ENCODE data around the gene CARD16.
"Not testable (repeated sequence)": the region's sequence is repeated elsewhere in the genome, so short reads cannot be mapped to it uniquely, and the experiment has no call there.

The CARD16 gene

GRCh38 chr11:105051559-105051958 lies 6.4 kb upstream of the CARD16 start:
- no peak for DNase-seq (ENCODE audit: low read depth in 1 of 2, low spot score in 1 of 2)

GRCh38 chr11:105049481-105049880 lies 4.3 kb upstream of the CARD16 start:
- no peak for DNase-seq (ENCODE audit: low read depth in 1 of 2, low spot score in 1 of 2)

- no peak for DNase-seq (ENCODE audit: low read depth in 1 of 2, low spot score in 1 of 2)
Measured at GRCh38 chr11:105046898-105047579, 1.9 kb upstream of the CARD16 start.

GRCh38 chr11:105045676-105046296 lies 651 bp upstream of the CARD16 start:
- DNase-seq (ENCODE audit: low read depth in 1 of 2, low spot score in 1 of 2): no peak

GRCh38 chr11:105042178-105042577 lies 3.0 kb downstream of the CARD16 start:
- DNase-seq (ENCODE audit: low read depth in 1 of 2, low spot score in 1 of 2): no peak

- DNase-seq (ENCODE audit: low read depth in 1 of 2, low spot score in 1 of 2): no peak
Measured at GRCh38 chr11:105040703-105041102, 4.4 kb downstream of the CARD16 start.

DNA sequence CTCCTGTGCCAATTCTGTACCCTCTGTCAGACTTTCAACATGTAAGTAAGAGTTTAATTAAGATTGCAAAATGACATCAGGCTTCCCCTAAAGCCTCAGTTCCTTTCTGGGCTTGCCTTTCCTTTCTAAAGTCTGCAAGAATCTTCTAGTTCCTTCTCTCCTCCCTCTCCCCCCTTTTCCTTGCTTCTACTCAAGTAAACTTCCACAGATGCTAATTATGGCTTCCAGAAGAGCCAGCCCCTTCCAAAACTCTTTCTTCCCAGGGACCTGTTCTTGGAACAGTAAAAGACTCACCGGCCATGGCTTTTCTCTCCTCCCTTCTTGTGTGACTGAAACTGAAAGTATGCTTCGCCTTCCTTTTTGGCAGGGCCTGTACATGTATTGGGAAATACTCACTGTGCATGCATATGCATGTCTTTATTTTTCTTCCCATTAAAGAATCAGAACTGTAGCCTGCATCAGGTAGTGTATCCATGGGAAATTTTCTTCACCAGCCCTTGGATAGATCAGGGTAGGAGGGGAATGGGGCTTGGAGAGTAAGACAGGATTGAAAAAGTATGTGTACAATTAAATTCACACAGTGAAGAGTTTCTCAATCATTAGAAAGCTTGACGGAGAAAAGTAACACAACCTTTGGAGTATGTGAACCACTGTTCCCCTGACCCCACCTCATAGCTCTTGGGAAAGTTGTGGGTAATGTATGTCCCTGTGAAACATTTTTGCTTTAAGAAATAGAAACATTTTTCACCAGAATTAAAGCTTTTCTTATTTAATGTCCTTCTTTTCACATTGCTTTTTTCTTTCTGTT lies 10.1 kb downstream of the CARD16 start, which contains the start of gene CASP1:
Gene CASP1 (minus strand): TSS at position 332 of the 808 bp plus-strand sequence. CDS start 31 bp downstream, at position 301.
- DNase-seq (ENCODE audit: low read depth in 1 of 2, low spot score in 1 of 2): peak in 1 of 2 donors; percentile 32

- not testable (repeated sequence) for DNase-seq (ENCODE audit: low read depth in 1 of 2, low spot score in 1 of 2)
Measured at GRCh38 chr11:105034388-105034787, 10.7 kb downstream of the CARD16 start.

DNA sequence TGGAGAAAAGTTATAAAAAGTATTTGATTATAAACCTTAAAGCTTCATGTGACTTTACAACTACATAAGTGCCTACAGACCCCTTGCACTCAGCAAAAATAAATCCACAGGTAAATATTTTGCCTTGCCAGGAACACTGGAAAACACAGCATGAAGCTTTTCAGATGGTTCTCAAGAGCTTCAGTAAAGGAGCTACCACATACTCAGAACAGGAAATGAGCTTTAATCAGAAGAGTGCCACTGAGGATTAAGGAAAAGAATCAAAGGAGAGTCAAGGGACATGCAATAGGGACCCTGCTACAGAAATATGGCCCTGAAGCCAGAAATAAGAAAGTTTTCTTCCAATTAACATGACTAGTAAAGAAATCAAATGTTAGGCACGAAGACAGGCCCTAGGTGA lies 11.4 kb downstream of the CARD16 start:
- no peak for DNase-seq (ENCODE audit: low read depth in 1 of 2, low spot score in 1 of 2)

GRCh38 chr11:105033343-105033742 lies 11.8 kb downstream of the CARD16 start:
- DNase-seq (ENCODE audit: low read depth in 1 of 2, low spot score in 1 of 2): no peak

DNA sequence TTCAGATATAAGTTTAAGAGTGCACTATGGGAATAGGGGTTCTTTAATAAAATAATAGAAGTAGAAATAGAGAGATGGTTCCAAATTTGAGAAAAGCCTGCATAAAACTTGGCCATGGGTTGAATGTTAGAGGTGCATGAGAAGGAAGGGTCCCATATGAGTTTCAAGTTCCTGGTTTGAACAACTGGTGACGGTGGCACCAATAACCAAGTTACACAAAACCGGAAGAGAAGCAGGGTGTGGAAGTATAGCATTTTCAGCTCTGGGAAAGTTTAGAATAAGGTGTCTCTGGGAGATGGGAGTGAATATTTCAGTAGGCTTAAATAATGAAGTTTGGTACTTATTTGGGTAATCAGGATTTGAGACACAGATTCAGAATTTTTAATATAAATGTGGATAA lies 12.6 kb downstream of the CARD16 start:
- no peak for DNase-seq (ENCODE audit: low read depth in 1 of 2, low spot score in 1 of 2)

DNA sequence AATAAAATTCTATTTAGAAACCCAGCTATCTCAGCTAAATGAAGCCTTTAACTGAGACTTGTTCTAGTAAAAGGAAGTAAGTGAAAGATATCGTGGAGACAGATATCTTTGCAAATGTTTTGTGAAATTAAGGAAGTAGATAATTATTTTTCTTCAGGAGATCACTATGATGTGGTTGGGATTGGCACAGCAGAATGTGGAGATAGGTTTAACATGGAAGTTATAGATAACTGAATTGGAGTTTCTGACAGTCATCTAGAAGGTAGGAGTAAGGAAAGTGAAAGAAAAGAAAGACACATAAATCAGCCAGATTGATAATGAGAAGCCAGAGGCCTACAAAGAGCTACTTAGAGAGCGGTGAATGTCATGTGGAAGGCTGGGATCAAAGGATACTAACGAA lies 17.5 kb downstream of the CARD16 start:
- DNase-seq (ENCODE audit: low read depth in 1 of 2, low spot score in 1 of 2): no peak

DNA sequence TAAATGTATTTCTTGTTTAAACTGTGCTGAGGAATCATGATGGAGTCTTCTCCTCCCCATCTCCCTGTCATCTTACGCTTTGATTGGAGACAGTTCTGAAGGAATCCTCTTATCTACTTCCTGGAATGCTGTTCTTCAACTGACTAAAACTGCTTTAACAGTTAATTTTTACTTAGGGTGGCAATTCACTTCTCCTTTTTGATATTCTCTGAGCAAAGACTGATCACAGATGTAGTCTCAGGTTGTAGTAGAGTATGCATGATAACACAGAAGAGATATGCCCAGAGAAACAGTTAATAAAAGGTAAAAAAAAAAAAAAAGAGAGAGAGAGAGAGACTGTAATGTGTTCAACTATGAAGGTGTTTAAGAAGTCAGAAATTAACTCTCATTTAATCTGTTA lies 20.7 kb downstream of the CARD16 start:
- no peak for DNase-seq (ENCODE audit: low read depth in 1 of 2, low spot score in 1 of 2)

DNA sequence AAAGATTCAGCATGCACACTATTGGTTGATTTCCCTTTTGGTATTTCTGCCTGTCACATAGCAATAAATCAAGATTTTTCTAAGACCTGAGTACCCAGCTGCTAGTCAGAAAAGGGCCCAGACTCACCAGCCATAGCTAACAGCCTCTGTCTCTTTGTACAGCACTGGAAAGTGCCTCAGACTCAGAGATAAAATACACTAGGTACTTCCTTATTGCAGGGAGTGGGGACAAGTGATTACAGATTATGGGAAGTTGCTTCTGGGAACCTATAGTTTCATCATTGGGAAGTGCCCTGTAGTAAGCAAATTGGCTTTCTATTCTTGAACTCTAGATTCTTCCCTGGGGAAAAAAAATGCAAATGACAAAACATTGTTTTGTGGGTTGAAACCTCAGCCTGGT lies 22.1 kb downstream of the CARD16 start, which contains the start of gene CASP5:
Gene CASP5 (minus strand): TSS at position 166 of the 400 bp plus-strand sequence. CDS start 32 bp downstream, at position 134.
- no peak for DNase-seq (ENCODE audit: low read depth in 1 of 2, low spot score in 1 of 2)

GRCh38 chr11:105022527-105022926 lies 22.6 kb downstream of the CARD16 start:
- DNase-seq (ENCODE audit: low read depth in 1 of 2, low spot score in 1 of 2): no peak

GRCh38 chr11:105007463-105007862 lies 37.7 kb downstream of the CARD16 start:
- DNase-seq (ENCODE audit: low read depth in 1 of 2, low spot score in 1 of 2): no peak

DNA sequence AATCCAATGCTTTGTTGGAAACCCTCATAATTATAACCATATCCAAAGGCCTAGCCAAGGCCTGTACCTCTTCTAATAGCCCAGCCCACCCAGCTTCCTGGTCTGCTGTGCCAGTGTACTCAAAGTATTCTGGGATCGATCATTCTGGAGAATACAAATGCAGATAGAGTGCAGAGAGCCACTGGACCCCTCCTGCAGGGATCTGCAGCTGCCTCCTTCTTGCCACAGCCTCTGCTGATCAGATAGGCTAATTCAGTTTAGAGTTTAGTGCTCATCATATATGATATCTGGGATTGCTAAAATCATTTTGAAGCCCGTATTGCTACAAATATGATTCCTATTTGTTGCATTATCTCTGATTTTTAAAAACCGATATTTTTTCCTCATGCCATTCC lies 39.7 kb downstream of the CARD16 start:
- DNase-seq (ENCODE audit: low read depth in 1 of 2, low spot score in 1 of 2): no peak

GRCh38 chr11:105004021-105004420 lies 41.1 kb downstream of the CARD16 start:
- DNase-seq (ENCODE audit: low read depth in 1 of 2, low spot score in 1 of 2): no peak

- no peak for DNase-seq (ENCODE audit: low read depth in 1 of 2, low spot score in 1 of 2)
Measured at GRCh38 chr11:105003151-105003550, 42.0 kb downstream of the CARD16 start.

GRCh38 chr11:105000797-105001196 lies 44.3 kb downstream of the CARD16 start:
- peak; percentile 14 to 22 for DNase-seq (ENCODE audit: low read depth in 1 of 2, low spot score in 1 of 2)

DNA sequence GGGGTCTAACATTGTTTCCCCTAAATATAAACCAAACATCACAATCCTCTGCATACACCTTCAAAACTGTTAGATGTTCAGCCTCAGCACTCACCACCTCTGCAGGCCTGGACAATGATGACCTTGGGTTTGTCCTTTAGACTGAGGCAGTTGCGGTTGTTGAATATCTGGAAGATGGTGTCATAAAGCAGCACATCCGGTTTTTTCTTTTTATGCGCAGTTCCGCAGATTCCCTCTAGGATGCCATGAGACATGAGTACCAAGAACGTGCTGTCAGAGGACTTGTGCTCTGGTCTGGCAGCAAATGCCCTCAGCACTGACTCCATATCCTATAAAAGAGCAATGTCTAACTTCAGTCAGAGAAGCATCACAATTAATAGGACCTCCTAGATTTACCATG lies 45.0 kb downstream of the CARD16 start:
- no peak for DNase-seq (ENCODE audit: low read depth in 1 of 2, low spot score in 1 of 2)

DNA sequence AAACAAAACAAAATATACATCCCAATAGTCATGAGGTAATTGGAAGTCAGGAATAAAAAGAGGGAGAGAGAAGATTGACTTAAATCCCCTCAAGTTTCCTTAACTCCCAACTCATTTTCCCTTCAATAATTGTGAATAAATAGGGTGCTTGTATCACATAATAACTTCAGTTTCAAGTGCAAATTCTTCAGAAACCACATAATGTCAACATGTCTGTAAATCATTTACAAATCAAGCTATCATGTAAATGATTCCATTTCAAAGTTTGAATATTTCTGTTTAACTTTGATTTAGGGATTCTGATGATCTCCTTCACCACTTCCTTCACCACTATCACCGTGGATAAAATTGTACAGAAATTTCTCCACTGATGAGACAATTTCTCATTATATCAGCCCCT lies 45.4 kb downstream of the CARD16 start:
- no peak for DNase-seq (ENCODE audit: low read depth in 1 of 2, low spot score in 1 of 2)

All from activated CD4-positive, alpha-beta T cell treated with anti-CD3 and anti-CD28 coated beads, Interleukin-2, amount 50 U/mL, for 24 hours (primary cell).